CD4-positive, alpha-beta T cell treated with Interleukin-17A for 4 hours (primary cell): Measurements from ENCODE around the gene TUSC2.
"Not testable (repeated sequence)": the region's sequence is repeated elsewhere in the genome, so short reads cannot be mapped to it uniquely, and the experiment has no call there.

Experiments
- DNase-seq: peaks from one replicate; pipeline ENCODE4 v3.0.0-alpha.2; 2020; ENCODE audit warnings: mixed read lengths

TUSC2 gene

DNA sequence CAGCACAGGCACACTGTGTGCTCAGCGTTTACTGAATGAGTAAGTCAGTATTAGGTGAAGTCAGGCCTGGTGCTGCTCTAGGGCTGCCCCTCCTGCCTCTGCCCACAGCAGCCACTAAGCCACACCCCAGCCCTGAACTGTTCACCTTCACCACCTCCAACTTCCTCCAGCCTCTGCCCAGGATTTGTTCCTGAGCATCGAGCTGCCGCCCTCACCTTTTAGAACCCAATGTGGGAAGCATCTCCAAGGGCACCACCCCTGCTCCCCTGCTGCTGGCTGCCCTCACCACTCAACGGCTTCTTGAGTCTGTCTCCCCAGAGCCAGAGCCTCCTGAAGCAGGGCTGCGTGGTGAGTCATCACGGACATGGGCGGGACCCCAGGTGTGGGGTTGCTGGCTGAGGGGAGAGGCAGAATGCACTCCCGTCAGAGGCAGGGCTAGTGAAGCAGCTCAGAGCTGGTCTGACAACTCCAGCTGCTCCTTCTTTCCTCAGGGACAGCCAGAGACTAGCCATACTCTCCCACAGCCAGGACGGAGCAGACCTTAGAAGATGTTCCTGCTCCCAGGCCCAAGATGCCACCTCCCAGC, 11.3 kb downstream of the TUSC2 start:
- DNase-seq: peak; percentile 81

DNA sequence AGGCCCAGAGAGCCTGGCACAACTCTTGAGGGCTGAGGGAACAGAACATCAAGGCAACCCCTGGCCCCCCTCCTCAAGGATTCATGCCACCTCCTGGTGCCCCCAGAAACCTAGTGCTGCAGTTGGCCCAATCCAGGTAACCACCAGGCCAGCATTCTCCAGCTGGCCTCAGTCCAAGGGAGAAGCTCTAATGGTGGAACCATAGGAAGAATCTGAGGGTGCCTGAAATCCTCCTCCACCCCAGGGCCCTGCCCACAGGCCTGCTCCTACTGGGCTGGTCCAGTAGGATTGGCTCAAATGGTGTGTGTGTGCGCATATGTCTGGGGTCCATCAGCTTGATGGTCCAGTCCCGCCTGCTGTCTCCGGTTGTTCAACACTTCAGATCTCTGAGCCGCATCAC, 13.2 kb downstream of the TUSC2 start:
- no peak for DNase-seq

DNA sequence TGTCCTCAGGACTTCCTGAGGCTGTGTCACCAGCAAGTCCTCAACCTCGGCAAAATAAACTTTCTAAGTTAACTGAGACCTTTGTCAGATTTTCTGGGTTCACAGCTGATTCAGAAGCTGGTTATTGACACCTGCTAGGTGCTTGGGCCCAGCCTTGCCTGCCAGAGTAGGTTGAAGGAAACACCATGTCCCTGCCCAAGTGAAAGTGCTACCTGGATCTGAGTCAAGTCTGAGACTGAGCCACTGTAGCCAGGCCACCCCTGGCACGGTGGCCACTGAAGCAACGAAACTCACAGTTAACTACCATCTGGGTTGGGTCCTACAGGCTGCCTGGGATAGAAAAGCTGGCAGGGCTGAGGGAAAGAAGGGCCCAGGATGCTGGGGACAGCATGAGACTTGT, 13.7 kb downstream of the TUSC2 start:
- DNase-seq: no peak

DNA sequence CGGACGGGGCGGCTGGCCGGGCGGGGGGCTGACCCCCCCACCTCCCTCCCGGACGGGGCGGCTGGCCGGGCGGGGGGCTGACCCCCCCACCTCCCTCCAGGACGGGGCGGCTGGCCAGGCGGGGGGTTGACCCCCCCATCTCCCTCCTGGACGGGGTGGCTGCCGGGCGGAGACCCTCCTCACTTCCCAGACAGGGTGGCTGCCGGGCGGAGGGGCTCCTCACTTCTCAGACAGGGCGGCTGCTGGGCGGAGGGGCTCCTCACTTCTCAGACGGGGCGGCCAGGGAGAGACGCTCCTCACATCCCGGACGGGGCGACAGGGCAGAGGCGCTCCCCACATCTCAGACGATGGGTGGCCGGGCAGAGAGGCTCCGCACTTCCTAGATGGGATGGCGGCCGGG, 16.0 kb downstream of the TUSC2 start:
- DNase-seq: not testable (repeated sequence)

DNA sequence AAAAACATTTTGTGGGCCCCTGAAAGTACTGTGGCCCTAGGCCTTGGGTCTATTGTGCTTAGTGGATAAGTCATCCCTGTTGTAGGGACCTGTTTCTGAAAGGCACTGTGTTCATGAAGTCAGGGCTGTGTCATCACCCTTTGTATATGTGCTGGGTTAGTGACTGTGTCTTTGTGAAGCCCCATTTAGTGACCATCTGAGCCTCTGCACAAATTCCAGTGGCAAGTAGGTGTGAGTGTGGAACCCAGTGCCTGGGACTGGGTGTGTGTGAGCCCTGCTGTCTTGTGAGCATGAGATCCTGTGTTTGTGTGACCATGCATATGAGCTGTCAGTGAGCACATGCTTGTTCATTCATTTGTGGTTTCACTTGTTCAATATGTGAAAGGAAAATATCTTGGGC, 23.4 kb downstream of the TUSC2 start:
- DNase-seq: no peak

DNA sequence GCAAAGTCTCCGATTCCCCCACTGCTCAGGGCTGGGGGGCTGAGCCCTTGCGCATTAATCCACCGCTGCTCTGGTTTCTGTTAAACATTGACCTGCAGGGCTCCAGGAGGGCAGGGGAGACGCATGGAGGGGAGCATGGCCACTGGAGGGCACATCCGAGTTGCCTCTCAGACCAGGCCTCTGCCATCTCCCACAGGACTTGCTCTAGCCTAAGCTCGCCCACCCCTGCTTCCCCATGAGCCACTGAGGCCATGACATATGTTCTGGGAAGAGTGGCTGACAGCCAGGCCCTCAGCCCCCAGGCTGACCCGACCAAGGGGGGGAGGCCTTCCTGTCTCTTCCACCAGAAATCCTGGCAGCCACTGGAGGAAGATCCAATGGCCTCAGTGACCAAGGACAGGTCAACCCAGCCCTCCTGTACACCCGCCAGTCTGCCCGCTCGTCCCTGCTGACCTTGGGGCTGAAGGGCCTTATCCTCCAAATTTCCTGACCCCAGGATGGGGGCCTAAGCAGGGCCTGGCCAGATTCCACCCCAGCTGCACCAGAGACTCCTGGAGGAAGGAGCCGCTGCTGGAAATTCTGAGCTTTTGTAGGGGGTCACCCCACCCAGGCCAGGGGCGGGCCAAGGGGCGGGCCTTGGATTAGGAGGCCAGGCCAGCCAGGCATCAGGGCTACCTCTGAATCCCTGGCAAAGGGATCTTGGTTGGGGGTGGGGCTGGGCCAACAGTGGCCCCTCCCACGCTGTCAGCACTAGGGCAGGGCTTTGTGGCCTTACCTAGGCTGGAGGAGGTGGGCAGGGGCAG, 24.8 kb downstream of the TUSC2 start, which contains the start of gene HYAL1:
Gene HYAL1 (minus strand): TSS at position 562 of the 803 bp plus-strand sequence. CDS start 618 bp downstream, outside the sequence.
- DNase-seq: no peak

DNA sequence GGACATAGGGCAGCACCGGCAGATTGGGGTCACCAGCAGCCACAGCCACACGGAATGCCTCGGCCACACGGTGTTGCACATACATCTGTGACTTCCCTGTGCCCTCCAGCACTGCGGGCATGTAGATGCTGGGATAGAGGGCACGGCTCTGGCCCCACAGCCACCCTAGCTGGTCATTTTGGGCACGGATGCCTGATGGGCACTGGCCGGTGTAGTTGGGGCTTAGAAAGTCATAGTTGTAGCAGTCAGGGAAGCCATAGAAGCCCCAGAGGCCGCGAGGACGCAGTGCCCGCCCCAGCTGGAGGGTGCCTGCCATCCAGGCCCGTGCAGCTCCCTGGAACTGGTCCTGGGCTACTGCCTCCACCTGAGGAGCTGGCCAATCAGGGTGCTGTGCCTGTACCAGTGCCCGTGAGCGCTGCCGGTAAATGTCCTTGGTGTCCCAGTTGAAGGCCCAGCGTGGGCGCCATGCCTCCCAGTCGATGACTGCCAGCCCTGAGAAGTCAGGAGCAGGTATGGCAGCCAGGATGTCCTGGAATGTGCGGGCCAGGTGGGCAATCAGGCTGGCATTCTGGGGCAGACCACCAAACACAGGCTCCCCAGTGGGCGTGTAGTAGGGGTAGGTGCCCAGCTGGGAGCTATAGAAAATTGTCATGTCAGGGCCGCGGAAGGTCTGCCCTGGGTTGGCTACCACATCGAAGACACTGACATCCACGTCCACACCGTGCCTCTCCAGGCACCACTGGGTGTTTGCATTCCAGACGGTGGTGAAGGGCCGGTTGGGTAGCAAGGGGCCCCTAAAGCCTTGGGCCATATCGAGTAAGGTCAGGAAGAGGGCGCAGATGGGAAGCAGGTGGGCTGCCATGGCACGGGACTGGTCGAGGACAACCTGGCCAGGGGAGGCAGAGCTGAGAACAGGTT, 25.7 kb downstream of the TUSC2 start:
- DNase-seq: no peak

DNA sequence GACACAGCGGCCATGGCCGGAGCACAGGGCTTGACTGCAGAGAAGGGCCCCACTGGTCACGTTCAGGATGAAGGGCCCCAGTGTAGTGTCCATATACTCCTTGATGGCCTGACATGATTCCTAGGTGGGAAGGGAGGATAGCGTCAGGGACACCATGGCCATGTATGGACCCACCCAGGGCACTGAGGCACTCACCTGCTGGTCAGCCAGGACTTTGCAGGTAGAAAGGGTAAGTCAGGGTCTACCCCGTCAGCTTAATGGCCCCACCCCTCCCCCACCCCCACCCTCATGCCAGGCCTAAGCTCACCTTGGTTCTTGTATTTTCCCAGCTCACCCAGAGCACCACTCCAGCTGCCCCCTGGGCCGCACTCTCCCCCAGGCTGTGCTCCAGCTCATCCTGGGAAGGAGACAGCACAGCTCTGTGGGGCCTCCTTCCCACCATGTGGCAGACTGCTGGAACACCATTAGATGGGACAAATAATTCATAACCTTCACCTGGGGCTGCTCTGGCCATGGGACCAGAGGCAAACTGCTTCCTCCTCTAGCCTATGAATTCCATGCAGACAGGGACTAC, 27.3 kb downstream of the TUSC2 start:
- no peak for DNase-seq

DNA sequence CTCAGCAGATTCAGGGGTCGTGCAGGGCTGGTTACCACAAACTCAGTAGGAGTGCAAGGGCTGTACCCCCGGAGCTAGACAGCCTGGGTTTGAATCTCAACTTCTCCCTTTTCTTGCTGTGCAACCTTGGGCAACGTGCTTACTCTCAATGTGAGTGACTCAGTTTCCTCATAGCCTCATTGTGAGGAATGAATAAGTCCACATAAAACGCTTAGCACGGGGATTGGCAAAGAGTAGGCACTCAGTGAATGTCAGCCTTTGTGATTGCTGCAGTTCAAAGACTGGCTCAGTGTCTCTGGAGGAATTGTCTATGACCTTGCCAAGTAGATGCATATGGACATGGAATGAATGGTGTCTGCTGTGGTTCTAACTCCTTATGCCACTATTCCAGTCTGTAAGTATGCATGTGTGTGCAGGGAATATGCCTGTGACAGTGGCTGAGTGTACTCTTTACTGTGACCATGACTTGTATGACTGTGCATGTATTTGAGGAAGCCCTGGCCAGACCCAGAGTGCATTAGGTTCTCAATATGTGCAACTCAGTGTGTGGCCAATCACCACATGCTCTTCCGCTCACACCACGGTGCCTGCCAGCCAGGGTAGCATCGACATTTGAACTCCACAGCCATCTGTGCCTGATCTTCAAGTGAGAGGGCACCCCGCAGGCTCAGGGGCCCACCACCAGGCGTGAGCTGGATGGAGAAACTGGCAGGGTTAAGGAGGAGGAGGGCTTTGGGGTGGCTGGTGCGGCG, 27.9 kb downstream of the TUSC2 start:
- no peak for DNase-seq

DNA sequence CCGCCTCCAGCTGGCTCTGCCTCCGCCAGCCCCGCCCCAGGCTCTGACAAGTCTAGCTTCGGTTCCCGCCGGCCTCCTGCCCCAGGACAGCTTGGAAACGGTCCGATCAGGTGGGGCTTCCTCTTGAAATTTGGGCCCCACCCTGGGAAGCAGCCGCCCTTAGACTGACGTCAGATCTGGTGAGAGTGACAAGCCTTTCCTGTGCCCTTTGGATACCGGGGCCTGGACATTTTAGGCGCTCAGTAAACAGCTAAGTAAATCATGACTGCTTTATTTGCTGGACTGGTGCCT, 28.4 kb downstream of the TUSC2 start:
- no peak for DNase-seq

DNA sequence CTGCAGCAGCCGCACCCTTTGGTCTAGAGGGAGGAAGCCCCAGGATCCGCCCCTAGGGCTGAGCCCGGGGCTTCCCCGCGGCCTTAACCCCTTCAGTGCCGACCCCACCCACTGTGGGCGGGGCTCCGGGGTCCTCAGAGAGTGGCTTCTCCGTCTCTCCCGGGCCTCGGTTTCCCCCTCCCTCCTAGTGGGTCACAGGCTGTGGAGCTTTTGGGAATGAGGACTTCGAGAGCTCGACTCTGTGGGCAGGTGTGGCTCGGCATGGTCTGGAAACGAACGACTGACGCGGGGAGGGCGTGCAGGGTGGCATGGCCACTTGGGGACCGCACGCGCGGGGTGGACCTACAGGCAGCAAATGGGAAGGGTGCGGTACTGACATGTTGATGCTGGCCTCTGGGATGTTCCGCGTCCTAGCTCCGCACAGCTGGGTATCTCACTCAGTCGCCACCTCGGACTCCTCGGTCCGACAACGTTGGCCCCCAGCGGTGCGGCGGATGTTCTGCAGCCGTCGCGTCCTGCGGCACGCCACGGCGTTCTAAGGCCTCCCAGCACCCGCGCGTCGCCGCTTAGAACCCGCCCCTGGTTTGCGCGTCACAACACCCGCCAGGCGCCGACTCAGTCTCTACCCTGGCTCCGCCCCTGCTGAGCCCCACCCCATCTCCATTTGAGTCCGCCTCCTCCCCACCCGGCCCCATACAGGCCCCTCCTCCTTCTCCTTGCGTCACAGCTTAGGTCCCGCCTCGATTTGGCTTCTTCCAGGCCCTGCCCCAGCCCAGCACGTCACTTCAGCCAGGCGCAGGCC, 29.0 kb downstream of the TUSC2 start, which contains the start of the genes HYAL3 and NAA80:
Gene HYAL3 (minus strand): TSS at position 570 of the 802 bp plus-strand sequence. CDS start 3,803 bp downstream, outside the sequence.
Gene NAA80 (minus strand): TSS at position 570 of the 802 bp plus-strand sequence. CDS start 1,942 bp downstream, outside the sequence.
- DNase-seq: peak; percentile 100

DNA sequence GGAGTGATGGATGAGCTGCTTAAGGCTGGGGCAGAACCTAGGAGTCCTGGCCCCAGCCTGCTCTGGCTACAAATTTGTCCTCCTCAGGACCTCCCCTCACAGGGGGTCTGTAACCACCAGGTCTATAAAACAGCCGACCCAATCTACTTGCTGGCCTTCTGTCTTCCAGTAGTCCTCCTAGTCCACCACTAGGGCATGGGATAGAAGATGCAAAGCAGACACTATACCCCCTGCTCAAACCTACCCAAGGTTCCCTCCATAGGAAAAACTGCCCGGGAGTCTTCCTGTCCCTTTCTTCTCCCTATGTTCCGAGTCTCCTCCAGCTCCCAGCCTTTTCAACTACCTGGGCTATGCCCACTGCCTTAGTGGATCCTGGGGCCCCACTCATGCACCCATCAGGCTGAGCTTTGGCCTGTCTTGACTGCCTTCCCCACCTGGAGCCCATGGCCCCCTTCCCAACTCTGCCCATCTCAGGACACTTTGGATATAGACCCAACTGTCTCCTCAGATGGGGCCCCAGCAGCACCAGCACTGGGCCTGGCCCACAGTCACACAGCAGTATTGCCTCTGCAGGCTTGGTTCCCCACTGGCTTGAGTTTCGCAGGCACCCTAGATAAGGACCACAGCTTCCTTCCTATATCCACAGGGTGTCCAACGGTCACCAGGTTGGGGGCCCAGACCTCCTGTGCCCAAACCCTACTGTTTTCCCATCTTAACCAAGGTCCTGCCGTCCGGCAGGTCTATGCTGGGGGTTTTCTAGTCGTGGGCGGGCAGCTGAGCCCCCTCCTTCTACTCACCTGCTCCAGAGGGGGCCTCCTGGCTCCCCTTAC, 29.9 kb downstream of the TUSC2 start:
- peak; percentile 26 for DNase-seq

DNA sequence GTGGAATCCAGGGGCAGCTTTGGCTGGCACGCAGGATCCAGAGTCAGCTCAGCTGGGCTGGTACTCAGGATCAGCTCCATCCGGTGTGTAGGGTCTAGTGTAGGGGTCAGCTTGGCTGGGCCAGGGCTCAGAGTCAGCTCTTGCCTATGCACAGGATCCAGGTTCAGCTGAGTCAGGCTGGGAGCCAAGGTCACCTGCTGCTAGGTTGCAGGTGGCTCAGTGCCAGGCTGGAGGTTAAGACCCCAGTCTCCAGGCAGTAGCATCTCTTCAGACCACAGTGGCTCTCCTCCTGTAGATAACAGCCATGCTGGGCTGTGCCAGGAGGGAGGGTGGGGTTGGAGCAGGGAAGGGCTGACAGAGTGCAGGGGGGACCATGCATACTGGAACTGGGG, 30.6 kb downstream of the TUSC2 start:
- DNase-seq: no peak

DNA sequence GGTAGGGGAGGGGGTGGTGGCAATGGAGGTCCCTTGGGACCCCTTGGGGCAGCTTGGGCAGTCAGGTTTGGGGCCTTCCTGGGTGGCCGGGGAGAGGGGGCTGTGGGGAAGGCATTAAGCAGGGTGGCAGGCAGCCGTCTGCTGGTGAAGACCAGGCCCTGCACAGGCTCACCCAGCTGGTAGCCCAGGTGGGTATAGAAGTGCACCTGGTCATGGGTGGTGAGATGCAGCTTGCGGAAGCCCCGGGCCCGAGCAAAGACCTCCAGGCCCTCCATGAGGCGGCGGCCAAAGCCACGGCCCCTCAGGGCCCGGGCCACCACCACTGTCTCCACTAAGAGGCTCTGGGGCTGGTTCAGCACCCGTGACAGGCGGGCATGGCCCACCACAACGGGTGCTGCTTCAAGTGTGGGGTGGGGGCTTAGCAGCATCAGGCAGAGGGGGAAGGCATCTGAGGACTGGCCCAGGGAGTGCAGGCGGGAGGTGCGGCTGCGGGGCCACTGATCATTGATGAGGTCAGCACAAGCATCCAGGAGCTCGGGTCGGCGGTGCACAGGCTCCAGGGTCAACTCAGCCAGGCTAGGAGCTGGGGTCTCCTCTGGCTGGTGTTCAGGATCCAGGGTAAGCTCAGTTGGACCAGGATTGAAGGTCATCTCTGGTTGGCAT, 31.2 kb downstream of the TUSC2 start:
- no peak for DNase-seq

DNA sequence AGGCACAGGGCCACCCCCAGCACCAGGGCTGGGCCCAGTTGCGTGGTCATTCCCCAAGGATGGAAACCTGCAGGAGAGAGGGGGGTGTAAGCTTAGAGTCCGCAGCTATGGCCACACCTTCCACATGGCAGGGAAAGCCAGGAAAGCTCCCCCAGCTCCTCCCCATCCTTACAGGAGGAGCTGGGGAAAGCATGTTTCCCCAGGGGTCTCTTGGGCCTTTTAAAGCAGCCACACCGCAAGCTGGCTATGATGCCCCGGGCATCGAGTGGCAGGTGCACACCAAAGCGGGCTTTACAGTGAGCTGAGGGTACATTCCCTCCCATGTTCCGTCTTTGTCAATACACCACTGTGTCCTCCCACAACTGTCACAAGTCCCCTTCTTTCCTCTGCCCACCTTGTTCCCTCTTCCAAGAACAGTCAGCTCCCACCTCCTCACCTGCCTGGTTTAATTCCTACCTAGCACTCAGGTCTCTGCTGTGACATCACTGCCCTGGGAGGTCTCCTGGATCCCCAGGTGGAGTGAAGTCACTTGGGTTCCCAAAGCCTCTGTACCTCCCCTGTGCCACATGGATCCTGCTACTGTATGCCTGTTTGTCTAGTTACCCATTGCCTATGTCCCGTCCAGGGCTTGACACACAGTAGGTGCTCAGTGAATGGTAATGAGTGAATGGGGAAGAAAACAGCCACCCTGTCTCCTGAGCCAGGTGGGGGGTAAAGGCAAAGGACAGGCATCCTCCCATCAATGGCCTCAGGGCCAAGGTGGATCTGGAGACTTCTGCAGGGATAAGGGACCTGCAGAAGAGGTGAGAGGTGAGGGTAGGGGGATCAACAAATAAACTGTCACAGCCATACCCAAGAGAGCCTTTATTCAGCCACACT, 32.2 kb downstream of the TUSC2 start:
- no peak for DNase-seq

DNA sequence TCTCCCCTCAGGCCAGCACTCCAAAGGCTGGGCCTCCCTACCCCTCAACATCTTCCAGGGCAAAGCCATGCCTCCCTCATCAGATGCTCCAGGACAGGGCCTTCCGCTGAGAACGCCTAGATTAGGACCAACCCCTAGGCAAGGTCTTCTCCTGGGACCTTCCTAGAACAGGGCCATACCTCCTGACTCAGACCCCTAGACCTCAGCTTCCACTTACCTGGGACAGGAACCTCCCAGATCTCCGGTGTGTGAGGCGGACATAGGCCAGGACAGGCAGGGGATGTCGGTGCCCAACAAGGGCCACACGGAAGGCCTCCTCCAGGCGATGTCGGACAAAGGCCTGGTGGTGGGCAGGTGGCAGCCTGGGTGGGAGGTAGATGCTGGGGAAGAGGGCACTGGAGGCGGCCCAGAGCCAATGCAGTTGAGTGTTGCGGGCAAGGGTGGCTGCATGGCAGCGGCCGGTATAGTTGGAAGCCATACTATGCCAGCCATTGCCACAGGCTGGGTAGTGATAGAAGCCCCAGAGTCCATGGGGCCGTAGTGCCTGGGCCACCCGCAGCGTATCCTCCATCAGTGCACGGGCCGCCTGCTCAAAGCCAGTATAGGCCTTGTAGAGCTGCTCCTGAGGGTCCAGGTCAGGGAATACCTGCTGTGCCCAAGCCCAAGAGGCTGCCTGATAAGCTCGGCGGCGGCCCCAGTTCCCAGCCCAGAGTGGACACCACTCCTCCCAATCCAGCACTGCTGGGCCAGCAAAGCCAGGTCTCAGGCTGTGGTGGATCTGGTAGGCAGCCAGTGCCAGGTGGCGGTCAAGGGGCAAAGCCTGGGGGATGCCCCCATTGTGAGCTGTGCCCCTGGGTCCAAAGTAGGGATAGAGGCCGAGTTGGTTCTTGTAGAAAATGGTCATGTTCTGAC, 33.3 kb downstream of the TUSC2 start:
- DNase-seq: no peak

DNA sequence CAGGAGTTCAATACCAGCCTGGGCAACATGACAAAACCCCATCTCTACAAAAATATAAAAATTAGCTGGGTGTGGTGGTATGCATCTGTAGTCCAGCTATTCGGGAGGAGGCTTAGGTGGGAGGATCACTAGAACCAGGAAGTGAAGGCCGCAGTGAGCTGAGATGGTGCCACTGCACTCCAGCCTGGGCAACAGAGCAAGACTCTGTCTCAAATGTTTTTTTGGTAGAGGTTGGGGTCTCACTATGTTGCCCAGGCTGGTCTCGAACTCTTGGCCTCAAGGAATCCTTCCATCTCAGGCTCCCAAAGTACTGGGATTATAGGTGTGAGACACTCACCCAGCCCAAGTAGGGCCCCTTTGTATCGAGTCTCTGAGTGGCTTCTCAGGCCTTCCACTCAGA, 33.9 kb downstream of the TUSC2 start:
- no peak for DNase-seq
